Activated naive CD8-positive, alpha-beta T cell treated with anti-CD3 and anti-CD28 coated beads, Interleukin-2, amount 10 ng/mL, durations not matched to agents 7 days and 5 days (primary cell): ENCODE data around the gene ANKEF1. TPM values are rescaled to one million over a fixed set of nuclear protein-coding genes. Genes with fewer than 3 reads are reported as not detected.

ENCODE experiments used
- ATAC-seq: fragments of 150-1000 bp; cut with Tn5 transposase; one replicate; pipeline ENCODE4 v1.10.0; 2021; ENCODE audit warnings: low read depth, moderate library complexity
- POLR2A ChIA-PET: fragments of 350-600 bp; sonication (Branson Sonifier 250); formaldehyde crosslinking; loops from one replicate; lab custom pipeline; 2021; ENCODE audit warnings: antibody characterized with exemption; lab: Charles Lee
- DNase-seq: peaks from one replicate; pipeline ENCODE4 v3.0.0; 2021
- H3K27ac Mint-ChIP-seq: one replicate; pipeline ENCODE4 v1.8.0; 2022; ENCODE audit warnings: mild to moderate bottlenecking, mixed read lengths
- H3K27me3 Mint-ChIP-seq: one replicate; pipeline ENCODE4 v1.8.0; 2022; ENCODE audit warnings: mild to moderate bottlenecking, moderate library complexity, mixed read lengths
- H3K36me3 Mint-ChIP-seq: one replicate; pipeline ENCODE4 v1.8.0; 2021; ENCODE audit warnings: mild to moderate bottlenecking, mixed read lengths
- H3K4me1 Mint-ChIP-seq: one replicate; pipeline ENCODE4 v1.8.0; 2021; ENCODE audit warnings: mixed read lengths
- H3K4me3 Mint-ChIP-seq: one replicate; pipeline ENCODE4 v1.8.0; 2022; ENCODE audit warnings: mild to moderate bottlenecking, moderate library complexity, mixed read lengths
- H3K9me3 Mint-ChIP-seq: one replicate; pipeline ENCODE4 v1.8.0; 2021; ENCODE audit warnings: mixed read lengths
- total RNA-seq, 2 experiments: library from RNA; stranded (reverse); gene quantifications; one replicate each; pipeline ENCODE4 v1.2.3, GENCODE V29; 2021

ANKEF1 gene
- 1 to 10 TPM; 7.6 to 8.1 TPM for total RNA-seq

DNA sequence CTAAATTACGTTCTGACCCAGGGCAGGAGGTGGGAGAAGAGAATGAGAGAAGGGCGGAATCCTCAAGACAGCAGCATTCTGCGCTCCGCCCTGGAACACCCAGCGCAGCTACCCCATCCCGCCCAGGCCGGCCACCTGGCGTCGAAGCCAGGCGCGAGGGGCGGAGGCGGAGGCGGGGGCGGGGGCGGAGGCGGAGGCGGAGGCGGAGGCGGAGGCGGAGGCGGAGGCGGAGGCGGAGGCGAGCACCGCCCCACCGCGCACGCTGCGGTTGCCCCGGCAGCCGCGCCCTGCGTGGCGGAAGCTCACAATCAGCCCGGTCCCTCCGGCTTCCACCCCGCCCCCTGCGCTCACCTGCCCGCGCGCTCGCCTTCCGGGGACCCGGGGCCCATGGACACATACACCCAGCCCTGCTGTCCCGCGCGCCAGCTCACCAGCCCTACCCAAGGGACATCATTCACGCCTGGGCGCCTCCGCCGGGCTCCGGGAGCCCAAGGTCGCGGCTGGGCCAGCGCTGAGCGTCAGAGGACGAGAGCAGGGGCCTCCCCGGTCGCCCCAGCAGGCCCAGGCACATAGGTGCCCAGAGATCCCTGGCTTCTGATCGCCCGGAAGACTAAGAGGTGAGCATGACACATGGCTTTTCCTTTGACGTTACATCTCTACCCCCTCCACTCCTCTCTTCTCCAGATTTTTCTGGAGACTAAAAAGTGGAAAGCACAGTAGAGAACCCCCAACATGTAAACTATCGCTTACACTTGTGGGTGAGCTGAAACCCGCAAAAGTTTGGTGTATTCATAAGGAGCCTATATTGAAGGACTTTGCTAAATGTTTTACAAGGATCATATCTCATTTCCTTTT lies at the start of gene ANKEF1:
Gene ANKEF1, plus strand, starts transcription at position 271 of the 855 bp plus-strand sequence. CDS start 3,315 bp downstream, outside the sequence.
- Mint-ChIP-seq H3K27ac (peak within 1 kb of the TSS; percentile 30), H3K4me1 (peaks cover 11% of the 10 kb centered on the region), H3K36me3 (peaks cover 18% of the 10 kb centered on the region), H3K4me3 (peak within 1 kb of the TSS; percentile 66), H3K9me3 (no peaks in the 10 kb centered on the region), H3K27me3 (peaks cover 12% of the 10 kb centered on the region)
- POLR2A ChIA-PET = interaction anchor here (1.0 kb wide), 1 partner anchor 399 kb away, joined by 3 read pairs; the partner anchor contains the start of gene MKKS
- peak; percentile 90 for DNase-seq
- ATAC-seq = peak; percentile 98

DNA sequence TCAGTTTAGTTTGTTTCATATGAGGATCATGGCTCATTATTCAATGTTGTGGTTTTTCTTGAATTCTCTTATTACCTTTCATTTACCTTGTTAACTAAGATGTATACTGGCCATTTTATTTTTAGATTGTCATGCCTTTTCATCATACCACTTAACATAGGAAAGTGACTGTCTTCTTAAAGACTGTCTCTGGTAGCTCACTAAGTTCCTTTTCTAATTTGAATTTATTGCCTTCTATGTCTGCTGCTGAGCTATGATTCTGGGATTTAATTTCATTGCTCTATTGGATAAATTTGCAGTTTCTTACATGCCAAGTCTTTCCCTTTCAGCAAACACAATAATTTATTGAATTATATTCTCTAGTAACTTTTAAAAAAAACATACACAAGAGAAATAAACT lies 49.5 kb upstream of the ANKEF1 start:
- POLR2A ChIA-PET = no interaction called here
- H3K27me3 Mint-ChIP-seq = peaks cover 8% of the 10 kb centered on the region
- no peak for DNase-seq
- no peak overlapping the region for H3K4me3 Mint-ChIP-seq
- H3K9me3 Mint-ChIP-seq = no peaks in the 10 kb centered on the region
- ATAC-seq = no peak
- H3K4me1 Mint-ChIP-seq = peaks cover 1% of the 10 kb centered on the region
- H3K27ac Mint-ChIP-seq = no peak overlapping the region
- H3K36me3 Mint-ChIP-seq = no peaks in the 10 kb centered on the region

DNA sequence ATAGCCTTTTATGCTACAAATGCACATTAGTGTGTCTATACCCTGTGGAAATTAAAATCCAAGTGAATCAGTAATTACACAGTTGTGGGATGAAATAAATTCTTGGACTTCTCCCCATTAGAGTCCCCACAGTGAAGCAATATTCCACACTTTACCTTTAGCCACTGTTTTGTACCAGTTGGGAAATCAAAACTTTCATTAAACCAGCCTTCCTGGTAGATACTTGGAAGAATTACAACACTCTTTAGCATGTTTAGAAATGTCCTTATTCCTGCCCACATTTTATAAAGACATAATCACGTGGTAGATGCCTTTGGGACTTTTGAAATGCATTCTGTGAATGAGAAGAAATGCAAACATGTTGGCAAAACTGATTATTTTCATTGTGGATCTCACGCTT lies 49.0 kb upstream of the ANKEF1 start:
- POLR2A ChIA-PET = no interaction called here
- peaks cover 8% of the 10 kb centered on the region for H3K27me3 Mint-ChIP-seq

DNA sequence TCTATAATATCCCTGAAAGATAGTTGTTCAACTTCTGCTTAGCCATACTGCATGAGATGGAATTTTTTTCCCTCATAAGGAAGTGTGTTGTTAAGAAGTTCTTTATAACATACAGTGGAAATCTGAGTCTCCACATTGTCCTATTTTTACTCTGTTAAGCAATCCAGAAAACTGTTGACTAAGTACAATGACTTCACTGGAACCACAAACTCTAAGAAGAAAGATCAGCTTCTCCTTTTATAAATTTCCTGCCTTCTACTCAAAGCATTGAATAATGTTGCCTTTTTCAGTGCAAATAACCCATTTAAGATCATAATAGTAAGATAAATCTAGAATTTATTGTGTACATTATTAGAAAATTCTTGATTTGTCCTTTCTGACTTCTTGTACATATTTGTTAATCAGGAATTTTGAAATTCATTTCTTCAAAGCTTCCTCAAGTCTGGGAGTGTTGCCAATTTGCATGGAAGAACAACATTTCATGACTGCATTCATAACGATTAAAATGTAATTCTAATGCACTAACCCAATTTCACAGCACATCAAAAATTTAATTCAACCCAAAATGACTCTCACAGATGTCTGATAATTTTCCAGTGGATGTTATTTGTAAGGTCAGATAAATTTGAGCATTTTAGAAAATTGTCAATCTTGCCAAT lies 45.6 kb upstream of the ANKEF1 start:
- DNase-seq = no peak

More for the DNA sequence above, 49.0 kb upstream of the ANKEF1 start:
- no peaks in the 10 kb centered on the region for H3K36me3 Mint-ChIP-seq
- DNase-seq = no peak
- no peak overlapping the region for H3K4me3 Mint-ChIP-seq
- ATAC-seq = no peak
- no peaks in the 10 kb centered on the region for H3K9me3 Mint-ChIP-seq
- peaks cover 1% of the 10 kb centered on the region for H3K4me1 Mint-ChIP-seq
- no peak overlapping the region for H3K27ac Mint-ChIP-seq

DNA sequence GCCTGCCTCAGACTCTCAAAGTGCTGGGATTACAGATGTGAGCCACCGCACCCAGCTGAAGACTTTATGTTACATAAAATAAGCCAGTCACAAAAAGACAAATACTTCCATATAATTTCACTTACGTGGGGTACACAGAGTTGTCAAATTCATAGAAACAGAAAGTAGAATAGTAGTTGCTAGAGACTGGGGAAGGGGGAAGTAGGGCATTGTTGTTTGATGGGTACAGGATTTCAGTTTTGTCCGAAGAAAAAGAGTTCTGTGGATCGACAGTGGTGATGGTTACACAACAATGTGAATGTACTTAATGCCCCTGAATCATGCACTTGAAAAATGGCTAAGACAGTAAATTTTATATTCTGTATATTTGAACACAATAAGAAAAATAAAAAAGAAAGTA lies 41.6 kb upstream of the ANKEF1 start:
- Mint-ChIP-seq H3K4me3 (no peak overlapping the region), H3K4me1 (no peaks in the 10 kb centered on the region), H3K27me3 (peaks cover 8% of the 10 kb centered on the region), H3K9me3 (peaks cover 2% of the 10 kb centered on the region), H3K27ac (no peak overlapping the region), H3K36me3 (peaks cover 1% of the 10 kb centered on the region)
- DNase-seq (no peak), ATAC-seq (no peak)
- POLR2A ChIA-PET = no interaction called here

More for the DNA sequence above, 45.6 kb upstream of the ANKEF1 start:
- POLR2A ChIA-PET = no interaction called here
- no peak for ATAC-seq
- H3K27me3 Mint-ChIP-seq = peaks cover 8% of the 10 kb centered on the region
- no peak overlapping the region for H3K27ac Mint-ChIP-seq
- H3K4me1 Mint-ChIP-seq = no peaks in the 10 kb centered on the region
- no peak overlapping the region for H3K4me3 Mint-ChIP-seq
- no peaks in the 10 kb centered on the region for H3K36me3 Mint-ChIP-seq
- no peaks in the 10 kb centered on the region for H3K9me3 Mint-ChIP-seq

DNA sequence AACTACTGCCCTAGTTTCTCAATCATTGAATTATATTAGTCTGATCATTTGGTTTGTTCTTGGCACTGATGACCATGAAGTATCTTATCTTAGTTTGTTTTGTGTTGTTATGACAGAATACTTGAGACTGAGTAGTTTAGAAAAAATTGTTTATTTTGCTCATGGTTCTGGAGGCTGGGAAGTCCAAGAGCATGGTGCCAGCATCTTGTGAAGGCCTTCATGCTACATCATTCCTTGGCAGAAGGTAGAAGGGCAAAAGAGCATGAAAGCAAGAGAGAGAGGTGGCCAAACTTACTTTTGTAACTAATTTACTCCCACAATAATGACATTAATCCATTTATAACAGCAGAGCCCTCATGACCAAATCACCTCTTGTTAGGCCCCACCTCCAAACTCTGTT lies 40.1 kb upstream of the ANKEF1 start:
- ATAC-seq (no peak), DNase-seq (no peak)
- Mint-ChIP-seq H3K27me3 (no peaks in the 10 kb centered on the region), H3K27ac (no peak overlapping the region), H3K36me3 (peaks cover 1% of the 10 kb centered on the region), H3K9me3 (peaks cover 2% of the 10 kb centered on the region), H3K4me3 (no peak overlapping the region), H3K4me1 (no peaks in the 10 kb centered on the region)
- POLR2A ChIA-PET = no interaction called here

DNA sequence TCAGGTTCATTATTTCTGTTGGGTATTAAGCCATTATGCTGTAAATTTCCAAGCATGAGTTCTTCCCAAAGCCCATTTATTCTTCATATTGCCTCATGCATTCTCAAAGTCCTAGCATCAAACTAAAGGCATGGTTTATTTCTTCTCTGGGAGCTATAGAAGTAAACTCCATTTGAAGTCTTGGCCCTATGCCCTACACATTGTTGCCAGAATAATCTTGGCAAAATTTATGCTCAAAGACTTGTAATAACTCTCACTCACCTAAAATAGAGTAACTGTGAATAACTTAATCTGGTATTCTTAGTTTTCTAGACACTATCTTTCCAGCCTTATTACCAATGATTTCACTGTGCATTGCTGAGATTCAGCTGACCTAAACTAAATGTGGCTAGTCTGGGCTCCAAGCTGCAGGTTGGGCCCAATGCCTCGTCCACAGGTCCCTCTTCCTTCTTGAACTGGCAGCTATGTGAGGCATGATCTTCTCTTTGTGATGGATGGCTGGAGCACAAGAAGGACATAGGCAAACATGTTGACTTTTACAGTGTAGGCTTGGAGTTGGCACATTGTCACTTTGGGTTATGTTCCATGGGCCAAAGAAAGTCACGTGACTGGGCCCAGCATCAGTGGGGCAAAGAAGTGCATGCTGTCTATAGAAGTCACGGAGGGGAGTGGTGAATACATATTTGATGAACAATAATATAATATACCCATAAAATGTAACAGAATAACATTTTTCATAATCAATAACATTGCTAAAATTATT lies 39.1 kb upstream of the ANKEF1 start:
- no peaks in the 10 kb centered on the region for H3K27me3 Mint-ChIP-seq
- H3K9me3 Mint-ChIP-seq = peaks cover 2% of the 10 kb centered on the region
- ATAC-seq (no peak), DNase-seq (no peak)
- H3K4me1 Mint-ChIP-seq = no peaks in the 10 kb centered on the region
- peaks cover 1% of the 10 kb centered on the region for H3K36me3 Mint-ChIP-seq
- H3K4me3 Mint-ChIP-seq = no peak overlapping the region
- H3K27ac Mint-ChIP-seq = no peak overlapping the region
- POLR2A ChIA-PET = no interaction called here

DNA sequence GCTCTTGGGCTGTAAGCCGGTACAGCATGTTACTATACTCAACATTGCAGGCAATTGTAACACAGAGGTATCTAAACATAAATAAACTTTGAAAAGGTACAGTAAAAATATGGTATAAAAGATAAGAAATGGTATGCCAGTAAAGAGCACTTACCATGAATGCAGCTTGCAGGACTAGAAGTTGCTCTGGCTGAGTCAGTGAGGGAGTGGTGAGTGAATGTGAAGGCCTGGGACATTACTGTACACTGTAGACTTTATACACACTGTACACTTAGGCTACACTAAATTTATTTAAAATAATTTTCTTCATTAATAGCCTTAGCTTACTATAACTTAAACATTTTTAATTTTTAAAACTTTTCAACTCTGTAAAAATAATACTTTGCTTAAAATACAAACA lies 37.8 kb upstream of the ANKEF1 start:
- H3K36me3 Mint-ChIP-seq = peaks cover 1% of the 10 kb centered on the region
- POLR2A ChIA-PET = no interaction called here
- H3K4me1 Mint-ChIP-seq = no peaks in the 10 kb centered on the region
- no peak for ATAC-seq
- no peak overlapping the region for H3K4me3 Mint-ChIP-seq
- peaks cover 2% of the 10 kb centered on the region for H3K9me3 Mint-ChIP-seq
- peaks cover 2% of the 10 kb centered on the region for H3K27me3 Mint-ChIP-seq
- no peak overlapping the region for H3K27ac Mint-ChIP-seq
- no peak for DNase-seq

DNA sequence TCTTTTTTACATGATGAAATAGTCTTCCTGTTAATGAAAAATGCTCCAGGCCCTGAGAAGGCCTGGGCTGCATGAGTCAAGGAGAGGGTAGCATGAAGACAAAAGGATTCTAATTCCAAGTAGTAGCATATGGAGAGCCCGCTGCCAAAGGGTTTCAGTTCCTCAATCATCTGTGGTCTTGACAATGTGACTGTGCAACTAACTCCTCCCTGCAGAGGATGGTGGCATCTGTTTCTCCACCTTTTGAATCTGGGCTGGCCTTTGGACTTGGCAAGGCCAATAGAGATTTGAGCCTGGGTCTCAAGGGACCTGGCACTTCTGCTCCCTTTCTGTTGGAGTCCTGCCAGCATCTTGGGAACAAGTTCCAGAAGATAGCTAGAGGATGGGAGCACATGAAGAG lies 35.1 kb upstream of the ANKEF1 start:
- peaks cover 5% of the 10 kb centered on the region for H3K27me3 Mint-ChIP-seq
- no peak for ATAC-seq
- peaks cover under 1% of the 10 kb centered on the region for H3K36me3 Mint-ChIP-seq
- H3K9me3 Mint-ChIP-seq = peaks cover 1% of the 10 kb centered on the region
- POLR2A ChIA-PET = no interaction called here
- DNase-seq = no peak
- no peak overlapping the region for H3K27ac Mint-ChIP-seq
- H3K4me3 Mint-ChIP-seq = no peak overlapping the region
- H3K4me1 Mint-ChIP-seq = no peaks in the 10 kb centered on the region

DNA sequence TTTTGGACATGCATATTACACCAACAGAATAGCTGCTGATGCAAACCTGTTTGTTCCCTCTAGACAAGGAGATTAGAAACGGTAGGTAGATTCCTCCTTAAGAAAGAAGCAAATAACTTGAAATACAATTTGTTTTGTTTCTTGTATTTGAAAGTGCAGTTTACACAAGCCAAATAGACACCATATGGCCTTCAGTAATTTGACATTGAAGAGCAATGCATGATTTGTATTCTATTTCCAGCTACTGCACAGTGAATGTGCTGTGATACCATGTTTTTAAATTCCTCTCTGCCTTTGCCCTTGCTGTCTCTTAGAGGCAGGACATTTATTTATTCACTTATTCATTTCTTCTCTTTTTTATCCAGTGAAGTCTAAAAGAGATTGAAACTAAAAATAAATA lies 31.9 kb upstream of the ANKEF1 start:
- H3K27me3 Mint-ChIP-seq = peaks cover 7% of the 10 kb centered on the region
- H3K4me1 Mint-ChIP-seq = peaks cover 4% of the 10 kb centered on the region
- no peak overlapping the region for H3K4me3 Mint-ChIP-seq
- H3K9me3 Mint-ChIP-seq = no peaks in the 10 kb centered on the region
- H3K27ac Mint-ChIP-seq = no peak overlapping the region
- POLR2A ChIA-PET = interaction anchor here (0.5 kb wide), 1 partner anchor 179 kb away, joined by 3 read pairs; no protein-coding TSS in a partner anchor
- H3K36me3 Mint-ChIP-seq = no peaks in the 10 kb centered on the region
- DNase-seq = no peak
- no peak for ATAC-seq

DNA sequence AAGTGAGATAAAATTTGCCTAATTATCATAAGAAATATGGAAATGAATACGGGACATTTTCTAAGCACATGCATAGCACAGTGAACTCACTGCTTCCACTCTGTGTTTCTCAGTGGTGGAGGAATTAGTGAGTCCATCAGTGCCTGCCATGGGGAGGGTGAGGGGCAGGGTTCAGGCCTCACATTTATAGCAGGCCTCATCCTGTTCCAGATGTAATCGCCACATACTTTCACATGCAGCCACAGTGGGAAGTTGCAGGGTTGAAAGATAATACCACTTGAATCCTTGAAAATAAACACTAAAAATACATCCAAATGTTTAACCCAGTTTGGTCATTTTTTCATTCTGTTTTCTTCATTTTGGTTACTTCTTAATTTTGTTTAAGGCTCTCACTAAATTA lies 29.9 kb upstream of the ANKEF1 start:
- no peaks in the 10 kb centered on the region for H3K36me3 Mint-ChIP-seq
- no peak overlapping the region for H3K4me3 Mint-ChIP-seq
- peaks cover 4% of the 10 kb centered on the region for H3K4me1 Mint-ChIP-seq
- H3K27ac Mint-ChIP-seq = no peak overlapping the region
- no peaks in the 10 kb centered on the region for H3K9me3 Mint-ChIP-seq
- peaks cover 10% of the 10 kb centered on the region for H3K27me3 Mint-ChIP-seq
- POLR2A ChIA-PET = no interaction called here
- DNase-seq (no peak), ATAC-seq (no peak)

DNA sequence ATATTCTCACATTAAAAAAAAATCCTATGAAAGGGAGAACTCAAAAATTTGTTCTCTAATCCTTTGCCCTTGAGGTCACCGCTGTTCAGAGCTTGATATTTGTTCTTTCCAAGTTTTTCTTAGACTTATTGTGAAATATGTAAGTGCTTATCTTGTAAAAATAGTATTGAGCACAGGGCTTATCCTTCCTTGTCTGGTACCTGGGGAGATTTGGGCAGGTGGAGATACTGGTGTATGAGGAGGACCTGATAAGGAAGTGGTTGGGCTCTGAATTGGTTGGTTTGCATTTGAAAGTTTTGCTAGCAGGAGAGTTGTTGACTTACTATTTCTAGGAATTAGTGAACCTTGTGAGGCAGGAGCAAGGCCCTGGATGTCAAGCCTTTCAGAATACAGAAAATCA lies 28.9 kb upstream of the ANKEF1 start:
- H3K27ac Mint-ChIP-seq = no peak overlapping the region
- H3K27me3 Mint-ChIP-seq = peaks cover 10% of the 10 kb centered on the region
- peaks cover 4% of the 10 kb centered on the region for H3K4me1 Mint-ChIP-seq
- H3K4me3 Mint-ChIP-seq = no peak overlapping the region
- no peak for ATAC-seq
- H3K36me3 Mint-ChIP-seq = no peaks in the 10 kb centered on the region
- POLR2A ChIA-PET = no interaction called here
- no peak for DNase-seq
- no peaks in the 10 kb centered on the region for H3K9me3 Mint-ChIP-seq

DNA sequence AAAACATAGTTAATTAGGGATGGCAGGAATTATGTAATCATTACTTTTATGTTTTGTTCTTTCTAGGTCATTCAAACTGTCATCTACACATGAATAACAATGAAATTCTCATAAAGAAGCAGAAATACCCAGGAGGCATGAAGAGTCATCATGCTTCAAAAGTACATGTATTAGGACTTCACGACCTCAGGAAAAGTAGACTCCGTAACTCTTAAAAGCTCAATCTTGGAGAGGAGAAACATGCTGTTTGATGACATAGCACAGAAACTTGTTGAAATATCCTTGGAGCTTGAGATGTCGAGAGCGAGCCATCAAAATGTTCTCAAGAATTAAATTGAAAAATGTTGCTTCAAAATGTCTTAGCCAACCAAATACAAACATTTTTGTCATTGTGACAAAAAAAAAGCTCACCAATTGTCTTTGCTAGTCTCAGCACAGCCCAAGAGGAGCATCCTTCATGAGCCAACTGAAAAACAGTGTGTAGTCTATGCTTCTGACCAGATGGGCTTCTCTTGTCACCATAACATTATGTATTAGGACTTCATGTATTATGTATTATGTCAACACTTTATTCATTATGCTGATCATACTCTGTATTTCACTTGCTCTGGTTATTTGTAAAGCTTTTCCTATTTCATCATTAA lies 28.2 kb upstream of the ANKEF1 start:
- POLR2A ChIA-PET = no interaction called here
- H3K27ac Mint-ChIP-seq = no peak overlapping the region

More for the DNA sequence above, 28.2 kb upstream of the ANKEF1 start:
- H3K4me1 Mint-ChIP-seq = peaks cover 4% of the 10 kb centered on the region
- H3K27me3 Mint-ChIP-seq = peaks cover 8% of the 10 kb centered on the region
- H3K4me3 Mint-ChIP-seq = no peak overlapping the region
- no peaks in the 10 kb centered on the region for H3K9me3 Mint-ChIP-seq
- DNase-seq (no peak), ATAC-seq (no peak)
- no peaks in the 10 kb centered on the region for H3K36me3 Mint-ChIP-seq
